Hippocampal formation (tissue), 2 donors: ENCODE data around the gene KIF1A.
"Not testable (repeated sequence)": the region's sequence is repeated elsewhere in the genome, so short reads cannot be mapped to it uniquely, and the experiment has no call there.

Experiments used
- DNase-seq, 2 donors: peaks; one replicate each; lab custom pipeline; 2025; lab: John Stamatoyannopoulos, UW

Gene KIF1A

DNA sequence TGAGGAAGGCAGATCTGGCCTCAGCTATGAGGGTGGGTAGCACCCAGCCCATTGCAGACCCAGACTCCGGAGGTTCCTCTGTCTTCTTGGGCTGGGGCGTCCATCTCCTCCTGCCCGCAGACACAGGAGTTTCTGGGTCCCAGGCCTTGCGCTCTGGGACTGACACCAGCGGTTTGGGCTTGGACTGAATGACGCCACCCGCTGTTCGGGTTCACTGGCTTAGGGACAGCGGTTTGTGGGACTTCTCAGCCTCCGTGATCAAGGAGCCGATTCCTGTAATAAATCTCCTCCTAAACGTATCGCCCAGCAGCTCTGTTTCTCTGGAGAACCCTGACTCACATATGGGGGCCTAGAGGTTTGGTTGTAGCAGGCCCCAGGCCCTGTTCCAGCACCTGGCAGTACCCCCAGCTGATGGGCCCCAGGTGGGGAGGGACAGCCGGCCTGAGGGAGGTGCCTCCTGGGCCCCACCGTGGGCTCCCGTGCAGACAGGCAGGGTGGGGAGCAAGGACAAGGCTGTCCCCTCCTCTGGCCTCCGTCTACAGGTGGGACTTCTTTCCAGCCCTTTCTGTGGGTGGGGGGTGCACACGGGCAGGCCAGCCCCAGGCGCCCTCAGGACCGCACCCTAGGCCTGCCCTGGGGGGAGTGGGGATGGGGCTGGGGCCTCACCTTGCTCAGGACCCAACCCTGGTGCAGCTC, 132.8 kb downstream of the KIF1A start:
- no peak for DNase-seq

GRCh38 chr2:240686460-240686859, 133.6 kb downstream of the KIF1A start:
- no peak for DNase-seq

DNA sequence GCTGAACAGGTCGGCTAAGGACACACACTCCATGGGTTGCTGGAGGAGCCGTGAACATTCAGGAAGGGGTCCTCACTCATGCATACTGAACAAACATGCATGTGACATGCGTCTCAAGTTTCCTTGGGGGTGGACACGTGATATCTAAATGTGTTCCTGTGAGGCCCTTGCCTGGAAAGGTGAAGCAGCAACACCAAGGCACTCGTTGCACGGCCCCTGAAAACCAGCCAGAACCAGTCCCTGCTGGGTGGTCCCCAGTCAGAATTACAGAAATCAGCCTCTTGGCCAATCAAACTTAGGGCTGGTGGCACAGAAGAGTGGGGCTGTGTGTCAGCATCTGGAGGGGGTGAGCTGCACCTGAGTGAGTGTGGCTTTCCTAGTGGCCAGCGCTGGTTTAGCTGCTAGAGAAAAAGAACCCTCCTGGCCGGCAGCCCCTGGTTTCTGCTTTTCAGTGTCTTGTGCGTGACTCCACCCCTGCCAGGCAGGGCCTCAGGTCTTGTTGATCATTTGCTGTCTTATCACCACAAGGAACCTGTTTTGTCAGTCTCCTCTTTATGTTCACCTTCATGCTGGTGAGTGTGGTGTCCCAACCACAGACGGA, 134.1 kb downstream of the KIF1A start:
- no peak for DNase-seq

GRCh38 chr2:240683980-240684728, 135.9 kb downstream of the KIF1A start:
- not testable (repeated sequence) for DNase-seq

DNA sequence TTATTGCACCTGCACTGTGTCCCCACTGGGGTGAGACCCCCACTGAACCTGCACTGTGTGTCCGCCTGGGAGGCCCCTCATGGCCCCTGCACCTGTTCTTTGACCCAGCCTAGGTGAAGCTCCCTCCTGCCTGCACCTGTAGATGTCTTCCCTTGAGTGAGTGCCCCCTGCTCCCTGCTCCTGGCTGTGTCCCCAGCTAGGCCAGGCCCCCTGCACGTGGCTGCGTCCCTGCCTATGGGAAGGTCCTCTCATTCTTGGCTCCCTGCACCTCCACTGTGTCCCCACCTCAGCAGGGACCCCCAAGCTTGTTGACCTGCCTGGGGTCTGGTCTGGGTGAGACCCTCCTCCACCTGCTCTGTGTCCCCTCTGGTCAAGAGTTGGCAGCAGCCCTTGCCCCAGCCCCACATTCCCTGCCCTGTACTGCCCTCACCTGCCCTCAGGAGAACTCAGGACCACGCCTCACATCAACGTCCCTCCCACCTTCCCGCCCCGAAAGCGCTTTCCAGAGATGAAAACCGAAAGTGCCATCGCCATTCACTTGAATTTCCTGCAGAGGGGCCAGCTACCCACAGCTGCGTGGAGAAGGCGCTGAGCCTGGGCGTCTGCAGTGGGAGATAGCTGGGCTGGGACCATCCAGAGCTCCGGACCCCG, 136.6 kb downstream of the KIF1A start:
- not testable (repeated sequence) for DNase-seq

- not testable (repeated sequence) for DNase-seq
Observed at GRCh38 chr2:240682431-240683224, 137.4 kb downstream of the KIF1A start, which contains the start of gene AQP12B. Gene AQP12B, minus strand, starts transcription at chr2:240682885. Its CDS starts 48 bp downstream, at chr2:240682837.

GRCh38 chr2:240680185-240680584, 139.8 kb downstream of the KIF1A start:
- DNase-seq, result not testable (repeated sequence)

DNA sequence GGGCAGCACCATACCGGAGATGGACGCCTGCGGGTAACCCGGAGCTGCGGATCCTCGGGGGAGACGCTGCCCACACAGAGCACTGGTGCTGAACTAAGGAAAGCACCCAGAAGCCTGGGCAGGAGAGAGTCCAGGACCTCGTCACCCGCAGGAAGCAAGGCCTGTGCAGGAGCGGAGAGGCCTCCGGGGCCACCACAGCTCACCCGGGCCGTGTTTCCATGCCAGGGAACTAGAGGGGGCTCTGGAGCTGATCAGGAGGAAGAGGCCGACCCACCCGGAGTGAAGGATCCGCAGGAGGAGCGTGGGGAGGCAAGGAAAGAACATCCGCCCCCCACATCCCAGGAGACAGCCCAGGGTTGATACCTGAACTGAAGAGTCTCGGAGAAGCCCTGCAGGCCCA, 141.1 kb downstream of the KIF1A start:
- DNase-seq, result not testable (repeated sequence)

DNA sequence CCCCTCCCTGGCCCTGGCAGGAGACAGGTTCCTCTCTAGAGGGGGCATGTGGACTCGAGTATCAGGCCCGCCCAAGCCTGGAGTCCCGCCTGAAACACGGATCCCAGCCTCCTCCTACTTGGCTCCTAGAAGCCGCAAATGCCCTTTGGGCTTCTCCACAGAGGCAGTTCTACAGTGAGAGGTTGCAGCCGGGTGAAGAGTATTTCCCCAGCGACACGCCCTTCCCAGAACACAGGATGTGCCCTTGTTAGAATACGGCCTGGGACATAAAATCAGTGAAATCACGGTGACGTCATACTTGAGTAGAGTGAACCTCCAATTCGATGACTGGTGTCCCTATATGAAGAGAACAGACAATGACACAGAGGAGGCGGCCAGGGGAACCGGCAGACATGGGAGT, 142.0 kb downstream of the KIF1A start:
- DNase-seq, result not testable (repeated sequence)

DNA sequence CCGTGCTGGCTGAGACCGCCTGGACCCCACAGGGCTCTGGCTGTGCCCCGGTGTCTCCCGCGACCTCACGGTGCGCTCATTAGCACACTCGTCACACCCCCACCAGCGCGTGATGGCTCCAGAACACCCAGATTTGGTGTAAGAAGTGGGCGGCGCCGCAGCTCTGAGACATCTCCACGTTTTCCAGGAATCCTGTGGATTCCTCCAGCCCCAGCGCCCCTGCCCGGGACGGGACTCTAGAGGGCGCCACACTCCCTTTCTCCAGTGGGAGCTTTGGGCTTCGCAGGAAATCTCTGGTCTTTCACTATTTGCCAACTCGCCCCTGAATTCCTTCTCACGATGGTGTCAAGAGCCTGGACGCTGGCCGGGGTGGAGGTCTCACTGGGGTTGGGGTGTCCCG, 144.7 kb downstream of the KIF1A start:
- DNase-seq, result not testable (repeated sequence)

DNA sequence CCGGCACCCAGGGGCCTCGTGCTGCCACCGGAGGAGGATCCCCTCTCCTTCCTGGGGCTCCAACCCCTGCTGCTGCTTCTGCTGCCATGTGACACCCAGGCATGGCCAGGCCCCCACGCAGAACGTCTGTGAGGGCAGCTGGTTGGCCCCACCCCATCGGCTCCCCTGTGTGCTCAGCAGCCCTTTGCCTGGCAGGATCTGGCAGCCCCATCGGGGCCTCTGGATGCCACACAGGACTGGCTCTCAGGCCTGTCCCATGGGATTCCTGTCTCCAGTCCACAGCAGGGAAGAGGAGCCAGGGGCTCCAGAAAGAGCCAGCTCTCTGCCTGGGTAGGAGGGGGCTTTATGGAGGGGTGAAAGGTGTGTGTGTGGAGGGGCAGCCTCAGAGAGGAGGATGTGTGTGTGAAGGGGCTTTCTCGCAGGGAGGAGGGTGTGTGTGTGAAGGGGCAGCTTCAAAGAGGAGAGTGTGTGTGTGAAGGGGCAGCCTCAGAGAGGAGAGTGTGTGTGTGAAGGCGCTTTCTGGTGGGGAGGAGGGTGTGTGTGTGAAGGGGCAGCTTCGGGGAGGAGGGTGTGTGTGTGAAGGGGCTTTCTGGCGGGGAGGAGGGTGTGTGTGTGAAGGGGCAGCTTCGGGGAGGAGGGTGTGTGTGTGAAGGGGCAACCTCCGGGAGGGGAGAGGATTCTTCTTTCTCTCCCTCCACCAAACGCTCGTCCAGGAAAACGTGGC, 145.4 kb downstream of the KIF1A start:
- not testable (repeated sequence) for DNase-seq

DNA sequence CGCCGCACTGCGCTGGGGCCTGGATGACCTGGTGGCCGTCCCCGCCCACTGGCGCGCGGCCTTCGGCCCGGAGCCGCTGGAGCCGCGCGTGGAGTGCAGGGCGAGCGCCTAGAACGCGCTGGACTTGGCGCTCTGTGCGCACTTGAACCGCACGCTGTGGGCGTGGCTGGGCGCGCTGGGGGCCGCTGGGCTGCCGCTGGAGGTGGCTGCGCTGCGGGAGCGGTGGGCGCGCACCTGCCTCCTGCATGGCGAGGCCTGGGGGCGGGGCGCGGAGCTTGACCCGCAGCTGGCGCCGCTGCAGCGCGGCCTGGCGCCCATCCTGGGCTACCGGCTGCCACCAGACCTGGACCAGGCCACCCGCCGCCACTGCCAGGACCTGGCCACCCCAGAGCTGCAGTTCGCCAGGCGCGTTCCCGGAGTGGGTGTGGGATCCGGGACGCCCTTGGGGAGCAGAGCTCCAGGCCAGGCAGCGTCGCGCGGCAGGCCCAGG, 147.3 kb downstream of the KIF1A start:
- DNase-seq, result no peak

GRCh38 chr2:240672076-240672700, 147.8 kb downstream of the KIF1A start:
- no peak for DNase-seq

GRCh38 chr2:240670950-240671349, 149.1 kb downstream of the KIF1A start:
- DNase-seq, result no peak

DNA sequence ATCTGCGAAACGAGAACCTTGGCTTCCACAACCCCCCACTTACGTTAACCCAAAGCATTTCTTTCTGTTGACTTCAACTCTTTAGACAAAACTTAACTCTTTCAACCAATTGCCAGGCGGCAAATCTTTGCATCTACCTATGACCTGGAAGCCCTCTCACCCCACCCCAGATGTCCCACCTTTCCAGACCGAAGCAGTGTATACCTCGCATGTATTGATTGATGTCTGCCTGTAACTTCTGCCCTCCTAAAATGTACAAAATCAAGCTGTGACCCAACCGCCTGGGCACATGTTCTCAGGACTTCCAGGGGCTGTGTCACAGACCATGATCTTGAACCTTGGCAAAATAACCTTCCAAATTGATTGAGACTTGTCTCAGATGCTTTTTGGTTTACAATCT, 149.6 kb downstream of the KIF1A start:
- no peak for DNase-seq

DNA sequence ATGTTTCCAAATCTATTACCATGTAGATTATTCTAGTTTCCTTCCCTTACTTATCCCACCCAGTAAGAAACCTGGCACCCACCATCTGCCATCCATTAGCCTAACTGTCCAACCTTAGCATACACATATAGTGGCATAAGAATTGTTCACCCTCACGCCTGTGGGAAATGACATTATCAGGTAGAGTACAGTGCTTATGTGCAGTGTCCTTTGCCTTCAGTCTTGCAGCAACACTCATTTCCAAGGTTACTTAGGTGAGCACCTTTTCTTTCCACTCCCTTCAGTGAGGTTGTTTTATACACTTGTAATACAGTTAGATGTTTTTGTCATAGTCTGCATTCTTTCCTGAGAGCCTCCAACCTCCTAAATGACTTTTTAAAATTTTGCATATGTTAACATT, 155.4 kb downstream of the KIF1A start:
- no peak for DNase-seq
